Measurements from ENCODE around the gene MFAP5. TPM values are rescaled to one million over a fixed set of nuclear protein-coding genes. Genes with fewer than 3 reads are reported as not detected.
A peak's percentile ranks its signal among the peaks of the same experiment; 100 is the strongest.

MFAP5 gene
- total and polyA plus RNA-seq, 2 donors (not counting 3 experiments of a cell fraction or from before 2014, with no cell fraction given) = 0.39 TPM; not detected in 1

DNA sequence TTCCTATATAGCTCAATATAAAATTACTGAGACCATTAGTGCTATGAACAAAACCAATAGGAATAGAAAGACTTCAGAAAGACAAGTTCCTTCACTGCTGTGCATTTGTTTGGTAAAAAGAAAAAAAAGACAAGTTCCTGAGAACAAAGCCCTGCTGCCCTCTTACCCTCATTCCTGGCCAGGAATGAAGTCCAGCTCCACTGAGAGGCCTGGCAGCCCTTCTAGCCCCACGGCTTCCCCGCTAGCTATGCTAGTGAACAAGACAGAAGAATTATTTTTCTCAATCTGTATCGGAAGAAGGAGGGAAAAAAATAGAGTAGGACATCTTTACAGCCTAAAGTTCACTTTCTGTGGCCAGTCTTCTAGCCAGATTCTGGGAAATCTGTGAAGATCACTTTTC lies 1.6 kb downstream of the MFAP5 start:
- no peak overlapping the region for H3K4me2 ChIP-seq (ENCODE audit: insufficient read depth, low read length)
- H3K9me3 ChIP-seq (replicated peaks; ENCODE audit: control insufficient read depth, insufficient read depth, low read length) = no peaks in the 10 kb centered on the region
- no TSS peak for BruUV-seq (replicated peaks)
- H3K36me3 ChIP-seq (ENCODE audit: control insufficient read depth in 2 of 2, extremely low read depth in 1 of 2, insufficient read depth in 2 of 2, low read length in 2 of 2) = no peaks in the 10 kb centered on the region
- H4K20me1 ChIP-seq (replicated peaks; ENCODE audit: control insufficient read depth, extremely low read depth, insufficient read depth, low read length) = no peaks in the 10 kb centered on the region
- no peak overlapping the region for H3K9ac ChIP-seq (replicated peaks; ENCODE audit: extremely low read depth, insufficient read depth, low read length)
- H3K9me1 ChIP-seq (replicated peaks; ENCODE audit: control insufficient read depth, extremely low read depth, insufficient read depth, low read length) = no peaks in the 10 kb centered on the region
- DNase-seq (ENCODE audit: low read depth, low spot score) (peak; percentile 26), FAIRE-seq (no peak)
- H3K4me1 ChIP-seq (ENCODE audit: control insufficient read depth, extremely low read depth, insufficient read depth, low read length) = no peaks in the 10 kb centered on the region
- H3K27ac ChIP-seq (ENCODE audit: insufficient read depth, low read depth, low read length) = no peak overlapping the region
- ChIA-PET CTCF (interaction anchor here (0.7 to 2.0 kb wide), 8 partner anchors 15 to 389 kb away, joined by 3 to 13 read pairs (median 4); no protein-coding TSS in a partner anchor), POLR2A (no interaction called here)
- dilution Hi-C loops (cut with MboI; ENCODE audit: extremely low pct_ligation_motif_present, low sequenced_read_pairs) (no loop called here), intact Hi-C loops (cut with micrococcal nuclease) (no loop called here)
- TF ChIP-seq MAX (IDR thresholded peaks at IDR 0.05; ENCODE audit: insufficient read depth, insufficient read length) (no peak), JUN (IDR thresholded peaks at IDR 0.05; ENCODE audit: borderline replicate concordance, insufficient read depth, insufficient read length, low read depth) (no peak), FOS (IDR thresholded peaks at IDR 0.05; ENCODE audit: borderline replicate concordance, insufficient read depth, low read length) (no peak), MYC (IDR thresholded peaks at IDR 0.05; ENCODE audit: low read depth, low read length) (no peak), CTCF (IDR thresholded peaks at IDR 0.05; ENCODE audit: extremely low read depth in 1 of 2, insufficient read depth in 1 of 2, low read depth in 1 of 2, low read length in 2 of 2) (no peak), GATA2 (IDR thresholded peaks at IDR 0.05; ENCODE audit: insufficient read depth, insufficient read length, low read depth, low read length) (no peak), EZH2 (IDR thresholded peaks at IDR 0.05; ENCODE audit: borderline replicate concordance, low read depth, low read length, severe bottlenecking) (no peak), POLR2AphosphoS5 (IDR thresholded peaks at IDR 0.05; ENCODE audit: insufficient read depth, low read depth, low read length) (no peak), POLR2A (IDR thresholded peaks at IDR 0.05; ENCODE audit: low read depth, low read length) (no peak)
- no peaks in the 10 kb centered on the region for H3K79me2 ChIP-seq (ENCODE audit: control insufficient read depth, insufficient read depth, low read length)
- no peak overlapping the region for H3K4me3 ChIP-seq (replicated peaks in 1 of 3; ENCODE audit: insufficient read depth in 1 of 3, low read depth in 1 of 3, low read length in 3 of 3)
- no peak overlapping the region for H2AFZ ChIP-seq (ENCODE audit: low read depth, low read length)
- peaks cover 2 to 9% of the 10 kb centered on the region in 2 experiments for H3K27me3 ChIP-seq (ENCODE audit: control insufficient read depth in 2 of 2, insufficient read depth in 2 of 2, low read length in 2 of 2)

Data from endothelial cell of umbilical vein (primary cell).